ENCODE data around the gene COMMD3.

COMMD3 gene

DNA sequence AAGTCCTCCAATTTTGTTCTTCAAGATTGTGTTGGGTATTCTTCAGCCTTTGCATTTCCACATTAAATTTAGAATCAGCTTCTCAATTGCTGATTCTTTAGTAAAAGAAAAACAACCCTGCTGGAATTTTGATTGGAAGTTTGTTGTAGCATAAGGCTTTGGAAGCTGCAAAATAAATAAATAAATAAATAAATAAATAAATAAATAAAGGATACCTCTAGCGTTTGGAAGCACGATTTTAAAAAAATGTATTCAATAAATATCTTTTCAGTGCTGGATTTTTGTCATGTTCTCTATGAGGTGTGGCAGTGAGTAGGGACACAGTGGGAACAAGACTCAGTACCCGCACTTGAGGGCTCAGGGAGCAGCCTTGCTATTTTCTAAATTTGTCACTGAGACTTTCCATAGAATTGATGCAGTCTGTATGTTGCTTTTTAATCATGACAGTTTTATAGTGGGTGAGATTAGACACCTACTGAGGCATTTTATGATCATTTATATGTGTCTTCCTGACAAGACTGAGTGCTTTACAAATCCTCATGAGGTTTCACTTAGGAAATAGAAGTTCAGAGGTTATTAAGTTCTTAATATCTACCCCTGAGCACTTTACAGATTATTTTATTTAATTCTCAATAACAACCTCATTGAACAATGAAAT, 22.3 kb upstream of the COMMD3 start:
- Histone ChIP-seq H3K4me1 (no peaks in the 10 kb centered on the region), H3K4me3 (ENCODE audit: low read depth, low read length) (no peak overlapping the region), H3K9me3 (no peaks in the 10 kb centered on the region), H3K27me3 (no peaks in the 10 kb centered on the region), H3K36me3 (no peaks in the 10 kb centered on the region)
- DNase-seq, result no peak
- TF ChIP-seq, protein P1, sequence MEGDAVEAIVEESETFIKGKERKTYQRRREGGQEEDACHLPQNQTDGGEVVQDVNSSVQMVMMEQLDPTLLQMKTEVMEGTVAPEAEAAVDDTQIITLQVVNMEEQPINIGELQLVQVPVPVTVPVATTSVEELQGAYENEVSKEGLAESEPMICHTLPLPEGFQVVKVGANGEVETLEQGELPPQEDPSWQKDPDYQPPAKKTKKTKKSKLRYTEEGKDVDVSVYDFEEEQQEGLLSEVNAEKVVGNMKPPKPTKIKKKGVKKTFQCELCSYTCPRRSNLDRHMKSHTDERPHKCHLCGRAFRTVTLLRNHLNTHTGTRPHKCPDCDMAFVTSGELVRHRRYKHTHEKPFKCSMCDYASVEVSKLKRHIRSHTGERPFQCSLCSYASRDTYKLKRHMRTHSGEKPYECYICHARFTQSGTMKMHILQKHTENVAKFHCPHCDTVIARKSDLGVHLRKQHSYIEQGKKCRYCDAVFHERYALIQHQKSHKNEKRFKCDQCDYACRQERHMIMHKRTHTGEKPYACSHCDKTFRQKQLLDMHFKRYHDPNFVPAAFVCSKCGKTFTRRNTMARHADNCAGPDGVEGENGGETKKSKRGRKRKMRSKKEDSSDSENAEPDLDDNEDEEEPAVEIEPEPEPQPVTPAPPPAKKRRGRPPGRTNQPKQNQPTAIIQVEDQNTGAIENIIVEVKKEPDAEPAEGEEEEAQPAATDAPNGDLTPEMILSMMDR (IDR thresholded peaks at IDR 0.05; ENCODE audit: low read depth, low read length), result no peak

DNA sequence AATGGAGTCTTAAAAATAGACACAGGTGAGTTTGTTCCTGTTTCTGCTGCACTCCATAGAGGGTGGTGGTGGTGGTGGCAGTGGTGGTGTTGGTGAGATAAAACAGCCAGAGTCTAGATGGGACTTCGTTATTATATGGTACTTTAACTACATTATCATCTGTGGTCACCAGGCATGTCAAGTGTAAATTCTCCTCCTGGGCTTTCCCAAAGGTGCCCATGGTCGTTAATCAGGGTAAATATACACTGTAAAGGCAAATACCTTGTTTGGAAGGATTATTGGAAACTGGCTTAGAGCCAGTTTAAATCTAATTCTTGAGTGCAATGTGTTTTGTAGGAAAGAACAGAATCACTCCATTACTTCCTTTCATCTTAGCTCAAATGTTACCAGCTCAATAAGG, 21.5 kb upstream of the COMMD3 start:
- DNase-seq, result no peak
- Histone ChIP-seq H3K27me3 (no peaks in the 10 kb centered on the region), H3K9me3 (no peaks in the 10 kb centered on the region), H3K36me3 (no peaks in the 10 kb centered on the region), H3K4me1 (no peaks in the 10 kb centered on the region), H3K4me3 (ENCODE audit: low read depth, low read length) (no peak overlapping the region)
- TF ChIP-seq, protein P1 (IDR thresholded peaks at IDR 0.05; ENCODE audit: low read depth, low read length), result no peak

DNA sequence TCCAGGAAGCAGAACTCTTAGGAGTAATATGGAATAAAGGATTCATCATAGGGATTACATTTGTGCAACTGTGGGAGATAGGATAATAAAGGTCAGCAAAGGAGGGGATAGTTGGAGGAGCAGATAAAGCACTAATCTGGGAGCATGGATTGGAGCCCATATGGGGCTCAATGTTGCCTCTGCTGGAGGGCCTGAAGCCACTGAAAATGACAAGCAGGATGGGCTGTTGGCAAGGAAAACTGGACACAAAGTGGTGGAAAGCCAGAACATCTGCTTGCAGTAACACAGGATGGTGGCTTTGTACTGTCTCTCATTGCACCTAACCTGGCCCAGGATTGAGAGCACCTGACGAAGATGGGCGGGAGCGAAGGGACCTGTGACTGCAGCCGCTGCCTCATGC, 15.0 kb upstream of the COMMD3 start:
- TF ChIP-seq, protein P1 (IDR thresholded peaks at IDR 0.05; ENCODE audit: low read depth, low read length), result peak; percentile 22; the same call in 1 of the 2 replicates
- H3K9me3 ChIP-seq, result no peaks in the 10 kb centered on the region
- no peaks in the 10 kb centered on the region for H3K36me3 ChIP-seq
- H3K27me3 ChIP-seq, result no peaks in the 10 kb centered on the region
- no peaks in the 10 kb centered on the region for H3K4me1 ChIP-seq
- no peak overlapping the region for H3K4me3 ChIP-seq (ENCODE audit: low read depth, low read length)
- no peak for DNase-seq

DNA sequence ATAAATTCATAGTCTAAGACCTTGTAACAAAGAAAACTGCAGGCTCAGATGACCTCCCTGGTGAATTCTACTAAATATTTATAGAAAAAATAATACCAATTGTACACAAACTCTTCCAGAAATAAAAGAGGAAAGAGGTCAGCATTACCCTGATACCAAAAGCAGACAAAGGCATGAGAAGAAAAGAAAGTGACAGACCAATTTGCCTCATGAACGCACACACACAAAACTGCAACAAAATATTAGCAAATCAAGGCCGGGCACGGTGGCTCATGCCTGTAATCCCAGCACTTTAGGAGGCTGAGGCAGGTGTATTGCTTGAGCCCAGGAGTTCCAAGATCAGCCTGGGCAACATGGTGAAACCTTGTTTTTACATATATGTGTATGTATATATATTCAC, 12.7 kb upstream of the COMMD3 start:
- no peak overlapping the region for H3K4me3 ChIP-seq (ENCODE audit: low read depth, low read length)
- no peaks in the 10 kb centered on the region for H3K36me3 ChIP-seq
- no peaks in the 10 kb centered on the region for H3K4me1 ChIP-seq
- TF ChIP-seq, protein P1 (IDR thresholded peaks at IDR 0.05; ENCODE audit: low read depth, low read length), result no peak
- no peaks in the 10 kb centered on the region for H3K9me3 ChIP-seq
- no peak for DNase-seq
- H3K27me3 ChIP-seq, result no peaks in the 10 kb centered on the region

DNA sequence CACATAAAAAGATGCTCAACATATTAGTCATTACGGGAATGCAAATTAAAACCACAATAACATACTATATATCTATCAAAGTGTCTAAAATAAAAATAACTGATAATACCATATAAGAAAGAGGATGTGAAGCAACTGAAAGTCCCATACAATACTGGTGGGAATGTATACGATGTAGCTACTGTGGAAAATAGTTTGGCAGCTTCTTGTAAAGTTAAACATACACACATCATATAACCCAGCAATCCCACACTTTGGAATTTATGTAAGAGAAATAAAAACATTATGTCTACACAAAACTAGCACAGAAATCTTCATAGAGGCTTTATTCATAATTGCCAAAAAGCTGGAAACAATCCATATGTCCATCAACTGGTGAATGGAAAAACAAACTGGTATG, 10.5 kb upstream of the COMMD3 start:
- Histone ChIP-seq H3K27me3 (no peaks in the 10 kb centered on the region), H3K4me1 (no peaks in the 10 kb centered on the region), H3K9me3 (no peaks in the 10 kb centered on the region), H3K36me3 (no peaks in the 10 kb centered on the region), H3K4me3 (ENCODE audit: low read depth, low read length) (no peak overlapping the region)
- DNase-seq, result no peak
- TF ChIP-seq, protein P1 (IDR thresholded peaks at IDR 0.05; ENCODE audit: low read depth, low read length), result no peak

DNA sequence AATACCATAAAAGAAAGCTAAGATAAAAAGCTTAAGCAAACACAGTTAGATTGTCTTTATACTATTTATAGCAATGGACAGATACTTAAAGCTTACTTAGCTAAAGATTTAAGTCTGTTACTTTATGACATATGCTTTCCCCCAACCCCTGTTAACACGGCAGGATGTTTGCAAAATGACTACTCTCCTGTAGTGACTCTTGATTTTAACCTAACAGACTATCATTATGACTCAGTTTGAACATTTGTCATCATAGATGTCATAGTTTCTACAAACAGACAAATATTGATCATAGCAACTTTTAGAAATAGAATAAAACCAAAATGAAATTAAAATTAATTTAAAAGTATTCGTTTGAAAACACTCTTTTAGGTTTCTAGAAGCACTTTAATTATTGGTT, 7.8 kb upstream of the COMMD3 start:
- H3K9me3 ChIP-seq, result no peaks in the 10 kb centered on the region
- DNase-seq, result no peak
- H3K36me3 ChIP-seq, result no peaks in the 10 kb centered on the region
- H3K27me3 ChIP-seq, result no peaks in the 10 kb centered on the region
- TF ChIP-seq, protein P1 (IDR thresholded peaks at IDR 0.05; ENCODE audit: low read depth, low read length), result no peak
- no peaks in the 10 kb centered on the region for H3K4me1 ChIP-seq
- H3K4me3 ChIP-seq (ENCODE audit: low read depth, low read length), result no peak overlapping the region

All from BE2C (cell line).